ENCODE measurements around the gene MCRIP2.

Gene MCRIP2

GRCh38 chr16:617855-618254, 23.8 kb upstream of the MCRIP2 start:
- no peak for DNase-seq

GRCh38 chr16:619476-620100, 22.0 kb upstream of the MCRIP2 start:
- DNase-seq, result no peak

- no peak for DNase-seq
Observed at GRCh38 chr16:620700-621525, 20.7 kb upstream of the MCRIP2 start.

- no peak for DNase-seq
Observed at GRCh38 chr16:621526-622105, 20.0 kb upstream of the MCRIP2 start.

- no peak for DNase-seq
Observed at GRCh38 chr16:622920-623280, 18.7 kb upstream of the MCRIP2 start.

- no peak for DNase-seq
Observed at GRCh38 chr16:624526-625070, 17.0 kb upstream of the MCRIP2 start.

- no peak for DNase-seq
Observed at GRCh38 chr16:625117-625976, 16.3 kb upstream of the MCRIP2 start.

GRCh38 chr16:625977-626765, 15.5 kb upstream of the MCRIP2 start:
- DNase-seq, result no peak

- DNase-seq, result no peak
Observed at GRCh38 chr16:626787-627453, 14.7 kb upstream of the MCRIP2 start.

- DNase-seq, result no peak
Observed at GRCh38 chr16:627454-628239, 14.0 kb upstream of the MCRIP2 start.

- DNase-seq, result no peak
Observed at GRCh38 chr16:628321-629061, 13.1 kb upstream of the MCRIP2 start.

GRCh38 chr16:629185-629832, 12.3 kb upstream of the MCRIP2 start:
- no peak for DNase-seq

- no peak for DNase-seq
Observed at GRCh38 chr16:629833-630248, 11.8 kb upstream of the MCRIP2 start.

- DNase-seq, result no peak
Observed at GRCh38 chr16:630249-630814, 11.3 kb upstream of the MCRIP2 start.

- no peak for DNase-seq
Observed at GRCh38 chr16:630815-631405, 10.7 kb upstream of the MCRIP2 start, which contains the start of gene WFIKKN1. Gene WFIKKN1, plus strand, starts transcription at chr16:630985. Its CDS starts 269 bp downstream, at chr16:631254.

GRCh38 chr16:631808-632358, 9.7 kb upstream of the MCRIP2 start:
- no peak for DNase-seq

GRCh38 chr16:632486-633335, 8.9 kb upstream of the MCRIP2 start:
- no peak for DNase-seq

Measured in activated CD4-positive, alpha-beta T cell treated with anti-CD3 and anti-CD28 coated beads, Interleukin-2, amount 50 U/mL, for 16 hours (primary cell).